CD14-positive monocyte (primary cell): ENCODE results near the gene FLRT1. TPM values are rescaled to one million over a fixed set of nuclear protein-coding genes. Genes with fewer than 3 reads are reported as not detected.

Experiments used
- DNase-seq, 3 donors: peaks; one replicate each; pipeline ENCODE4 v3.0.0-alpha.2; 2011 to 2022
- H2AFZ ChIP-seq: 2 replicates; pipeline ENCODE4 v1.6.0; 2012; ENCODE audit warnings: mild to moderate bottlenecking, low read depth, low read length, inconsistent platforms; ENCODE audit not compliant: insufficient read depth, poor library complexity, severe bottlenecking
- H3K27ac ChIP-seq, 2 donors: 1 replicate in 1 of 2; 2 replicates in 1 of 2; pipeline ENCODE4 v1.5.1; 2012 to 2013; ENCODE audit warnings: low read length in 2 of 2, control low read depth in 1 of 2, inconsistent platforms in 1 of 2, low read depth in 1 of 2, mild to moderate bottlenecking in 1 of 2
- H3K27me3 ChIP-seq, 2 donors: one replicate each; pipeline versions ENCODE4 v1.6.0 to v1.6.1; 2011 to 2013; ENCODE audit warnings: low read length in 2 of 2; ENCODE audit not compliant: control insufficient read depth in 2 of 2, insufficient read depth in 2 of 2
- H3K36me3 ChIP-seq, 2 donors: replicated peaks in 1 of 2; 1 replicate in 1 of 2; 2 replicates in 1 of 2; pipeline versions ENCODE4 v1.5.1 to v1.6.1; 2012 to 2013; ENCODE audit warnings: low read length in 2 of 2, control low read depth in 1 of 2, inconsistent platforms in 1 of 2, mild to moderate bottlenecking in 1 of 2; ENCODE audit not compliant: insufficient read depth in 2 of 2, control insufficient read depth in 1 of 2
- H3K4me1 ChIP-seq, 2 donors: 1 replicate in 1 of 2; 2 replicates in 1 of 2; pipeline versions ENCODE4 v1.5.1 to v1.6.1; 2012 to 2013; ENCODE audit warnings: low read length in 2 of 2, control low read depth in 1 of 2, inconsistent platforms in 1 of 2, mild to moderate bottlenecking in 1 of 2, moderate library complexity in 1 of 2; ENCODE audit not compliant: insufficient read depth in 2 of 2, control insufficient read depth in 1 of 2
- H3K4me2 ChIP-seq: replicated peaks from 2 replicates; pipeline ENCODE3; 2012; ENCODE audit warnings: low read length, moderate library complexity, mild to moderate bottlenecking; ENCODE audit not compliant: poor library complexity, severe bottlenecking; ENCODE audit errors: extremely low read depth
- H3K4me3 ChIP-seq, 3 experiments: fragments of 200-600 bp in 1 of 3; sonication (generic) in 1 of 3; replicated peaks in 1 of 3; 1 replicate in 2 of 3; 2 replicates in 1 of 3; pipeline ENCODE4 v1.5.1; 2011 to 2013; ENCODE audit warnings: low read length in 3 of 3, mild to moderate bottlenecking in 3 of 3, control low read depth in 2 of 3, low read depth in 2 of 3, inconsistent platforms in 1 of 3, moderate library complexity in 1 of 3
- H3K79me2 ChIP-seq: 2 replicates; pipeline ENCODE4 v1.6.0; 2012; ENCODE audit warnings: mild to moderate bottlenecking, control low read depth, inconsistent platforms, low read length, moderate library complexity; ENCODE audit not compliant: insufficient read depth
- H3K9ac ChIP-seq: 2 replicates; pipeline ENCODE4 v1.6.0; 2017; ENCODE audit warnings: low read length, mild to moderate bottlenecking; ENCODE audit not compliant: insufficient read depth, poor library complexity, severe bottlenecking
- H3K9me3 ChIP-seq, 2 donors: replicated peaks in 1 of 2; 1 replicate in 1 of 2; 2 replicates in 1 of 2; pipeline versions ENCODE4 v1.5.1 to v1.6.1; 2012 to 2013; ENCODE audit warnings: low read length in 2 of 2, control low read depth in 1 of 2; ENCODE audit not compliant: control insufficient read depth in 1 of 2, insufficient read depth in 1 of 2
- H4K20me1 ChIP-seq: 2 replicates; pipeline ENCODE4 v1.6.0; 2012; ENCODE audit warnings: mild to moderate bottlenecking, low read length, control low read depth, moderate library complexity; ENCODE audit not compliant: insufficient read depth
- H3K27ac Mint-ChIP-seq, 7 donors: one replicate each; pipeline ENCODE4 v1.8.0; 2020; ENCODE audit warnings: mild to moderate bottlenecking in 7 of 7, mixed read lengths in 7 of 7, moderate library complexity in 6 of 7, inconsistent platforms in 2 of 7
- H3K27me3 Mint-ChIP-seq, 3 donors: one replicate each; pipeline ENCODE4 v1.8.0; 2021 to 2022; ENCODE audit warnings: low read depth in 3 of 3, mild to moderate bottlenecking in 3 of 3, mixed read lengths in 3 of 3, moderate library complexity in 3 of 3, inconsistent platforms in 1 of 3
- H3K36me3 Mint-ChIP-seq, 2 donors: one replicate each; pipeline ENCODE4 v1.8.0; 2020; ENCODE audit warnings: mixed read lengths in 2 of 2, inconsistent platforms in 1 of 2, mild to moderate bottlenecking in 1 of 2
- H3K4me1 Mint-ChIP-seq: one replicate; pipeline ENCODE4 v1.8.0; 2020; ENCODE audit warnings: mild to moderate bottlenecking, mixed read lengths
- H3K4me3 Mint-ChIP-seq, 2 donors: one replicate each; pipeline ENCODE4 v1.8.0; 2020; ENCODE audit warnings: mild to moderate bottlenecking in 2 of 2, mixed read lengths in 2 of 2, moderate library complexity in 1 of 2
- H3K9me3 Mint-ChIP-seq, 7 donors: one replicate each; pipeline ENCODE4 v1.8.0; 2020 to 2022; ENCODE audit warnings: mixed read lengths in 7 of 7, mild to moderate bottlenecking in 6 of 7, moderate library complexity in 6 of 7, inconsistent platforms in 2 of 7
- CTCF ChIP-seq: fragments of 200-600 bp; IDR thresholded peaks from one replicate; pipeline ENCODE4 v1.8.0; 2022; ENCODE audit warnings: antibody characterized with exemption, mild to moderate bottlenecking
- WGBS: methylation state at CpG from one replicate; pipeline ENCODE4 v1.1.5; 2013; ENCODE audit warnings: missing lambda C conversion rate; ENCODE audit not compliant: insufficient coverage; 5-methylcytosine and 5-hydroxymethylcytosine counted together
- intact Hi-C, 2 donors: fragments of 100-400 bp; cut with micrococcal nuclease; formaldehyde crosslinking; loops; one replicate each; pipeline versions ENCODE4 v1.15.0 to v1.15.1; 2023
- polyA plus RNA-seq, 3 donors: library from polyadenylated mRNA; depleted of rRNA in 1 of 3; unstranded in 2 of 3; stranded (reverse) in 1 of 3; fragments of 300-500 nt in 2 of 3; fragments of >200 nt in 1 of 3; fragmentation: Illumina TruSeq in 2 of 3; gene quantifications; 1 replicate in 2 of 3; 2 replicates in 1 of 3; pipeline ENCODE4 v1.2.3, GENCODE V29; 2012 to 2021

Gene FLRT1
- polyA plus RNA-seq, 3 donors: not detected

GRCh38 chr11:64073542-64073941 is 37.8 kb downstream of the FLRT1 start:
- no peak overlapping the region for H3K4me2 ChIP-seq
- no peak overlapping the region for H2AFZ ChIP-seq
- H3K36me3 ChIP-seq: no peaks in the 10 kb centered on the region
- no peaks in the 10 kb centered on the region for H3K9me3 ChIP-seq
- DNase-seq: no peak
- intact Hi-C loops: no loop called here
- Mint-ChIP-seq H3K4me1 (peaks cover 8% of the 10 kb centered on the region), H3K27me3 (peaks cover 0 to 8% (median 2%) of the 10 kb centered on the region in 3 donors), H3K9me3 (no peaks in the 10 kb centered on the region), H3K4me3 (no peak overlapping the region), H3K27ac (no peak overlapping the region), H3K36me3 (no peaks in the 10 kb centered on the region)
- H4K20me1 ChIP-seq: no peaks in the 10 kb centered on the region
- no peaks in the 10 kb centered on the region for H3K27me3 ChIP-seq
- H3K4me3 ChIP-seq: no peak overlapping the region
- H3K4me1 ChIP-seq: peaks cover 10 to 13% of the 10 kb centered on the region in 2 donors
- WGBS: 89% methylated on average over 13 of the region's 13 CpGs
- no peaks in the 10 kb centered on the region for H3K79me2 ChIP-seq
- no peak overlapping the region for H3K27ac ChIP-seq
- TF ChIP-seq CTCF: no peak
- H3K9ac ChIP-seq: no peak overlapping the region

GRCh38 chr11:64074239-64074638 is 38.5 kb downstream of the FLRT1 start:
- H3K36me3 Mint-ChIP-seq: no peaks in the 10 kb centered on the region
- Histone ChIP-seq H3K9me3 (no peaks in the 10 kb centered on the region), H3K27ac (no peak overlapping the region), H3K36me3 (no peaks in the 10 kb centered on the region), H4K20me1 (no peaks in the 10 kb centered on the region), H3K79me2 (no peaks in the 10 kb centered on the region), H3K4me2 (no peak overlapping the region), H2AFZ (no peak overlapping the region), H3K27me3 (no peaks in the 10 kb centered on the region), H3K4me3 (no peak overlapping the region), H3K4me1 (peaks cover 10 to 13% of the 10 kb centered on the region in 2 donors), H3K9ac (no peak overlapping the region)
- intact Hi-C loops: no loop called here
- H3K4me3 Mint-ChIP-seq: no peak overlapping the region
- H3K27ac Mint-ChIP-seq: no peak overlapping the region
- TF ChIP-seq CTCF: no peak
- no peaks in the 10 kb centered on the region for H3K9me3 Mint-ChIP-seq
- H3K4me1 Mint-ChIP-seq: peaks cover 8% of the 10 kb centered on the region
- 59% methylated on average over 6 of the region's 10 CpGs for WGBS
- peak; percentile 30 to 50 (median 33) for DNase-seq
- H3K27me3 Mint-ChIP-seq: peaks cover 0 to 6% (median 2%) of the 10 kb centered on the region in 3 donors
